ENCODE results near the gene MRPL53. TPM values are rescaled to one million over a fixed set of nuclear protein-coding genes. Genes with fewer than 3 reads are reported as not detected.

MRPL53 gene
- total and polyA plus RNA-seq, 2 experiments from 2014 or later: 7.7 to 65.1 TPM

DNA sequence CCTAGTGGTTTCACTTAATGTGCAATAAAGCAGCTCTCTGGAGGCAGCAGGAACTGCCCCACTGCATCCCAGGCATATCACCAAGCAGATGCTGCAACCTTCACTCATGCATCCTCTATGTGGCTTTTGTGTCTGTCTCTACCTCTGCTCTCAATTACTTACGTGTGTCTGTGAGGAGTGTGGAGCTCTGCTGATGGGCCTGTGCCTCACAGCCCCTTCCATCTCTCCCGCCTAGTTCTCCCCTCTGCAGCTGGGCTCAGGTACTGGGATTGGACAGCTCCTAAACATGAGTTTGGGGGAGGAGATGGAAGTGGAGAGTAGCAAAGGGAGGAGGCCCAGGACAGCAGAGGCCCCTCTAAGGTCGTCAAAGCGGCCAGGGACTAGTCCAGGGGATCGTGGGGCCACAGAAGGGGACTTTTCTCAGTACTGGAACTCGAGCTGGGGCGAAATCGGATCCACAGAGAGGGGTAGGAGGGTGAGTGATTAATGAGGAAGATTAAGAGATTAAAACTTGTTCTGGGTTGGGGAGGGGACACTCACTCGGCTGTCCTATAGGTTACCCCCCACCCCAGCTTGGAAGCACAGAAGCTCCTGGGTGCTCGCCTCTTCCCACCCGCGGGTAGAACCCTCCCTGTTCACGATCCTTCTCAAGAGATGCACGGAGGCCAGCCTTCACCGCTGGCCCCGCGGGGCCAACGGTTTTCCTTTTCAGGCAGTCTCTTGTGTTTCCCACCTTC is 29.0 kb upstream of the MRPL53 start (continued):
- TF ChIP-seq, protein P1, sequence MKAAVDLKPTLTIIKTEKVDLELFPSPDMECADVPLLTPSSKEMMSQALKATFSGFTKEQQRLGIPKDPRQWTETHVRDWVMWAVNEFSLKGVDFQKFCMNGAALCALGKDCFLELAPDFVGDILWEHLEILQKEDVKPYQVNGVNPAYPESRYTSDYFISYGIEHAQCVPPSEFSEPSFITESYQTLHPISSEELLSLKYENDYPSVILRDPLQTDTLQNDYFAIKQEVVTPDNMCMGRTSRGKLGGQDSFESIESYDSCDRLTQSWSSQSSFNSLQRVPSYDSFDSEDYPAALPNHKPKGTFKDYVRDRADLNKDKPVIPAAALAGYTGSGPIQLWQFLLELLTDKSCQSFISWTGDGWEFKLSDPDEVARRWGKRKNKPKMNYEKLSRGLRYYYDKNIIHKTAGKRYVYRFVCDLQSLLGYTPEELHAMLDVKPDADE (IDR thresholded peaks at IDR 0.05): no peak
- TF ChIP-seq EZH2 (IDR thresholded peaks at IDR 0.05; ENCODE audit: low read depth, unreplicated experiment): peak; percentile 83
- TF ChIP-seq ZNF331 (CRISPR knock-in tag; IDR thresholded peaks at IDR 0.05; ENCODE audit: low read depth): no peak
- TF ChIP-seq JUNB (IDR thresholded peaks at IDR 0.05; ENCODE audit: unreplicated experiment): no peak
- TF ChIP-seq, protein P2, sequence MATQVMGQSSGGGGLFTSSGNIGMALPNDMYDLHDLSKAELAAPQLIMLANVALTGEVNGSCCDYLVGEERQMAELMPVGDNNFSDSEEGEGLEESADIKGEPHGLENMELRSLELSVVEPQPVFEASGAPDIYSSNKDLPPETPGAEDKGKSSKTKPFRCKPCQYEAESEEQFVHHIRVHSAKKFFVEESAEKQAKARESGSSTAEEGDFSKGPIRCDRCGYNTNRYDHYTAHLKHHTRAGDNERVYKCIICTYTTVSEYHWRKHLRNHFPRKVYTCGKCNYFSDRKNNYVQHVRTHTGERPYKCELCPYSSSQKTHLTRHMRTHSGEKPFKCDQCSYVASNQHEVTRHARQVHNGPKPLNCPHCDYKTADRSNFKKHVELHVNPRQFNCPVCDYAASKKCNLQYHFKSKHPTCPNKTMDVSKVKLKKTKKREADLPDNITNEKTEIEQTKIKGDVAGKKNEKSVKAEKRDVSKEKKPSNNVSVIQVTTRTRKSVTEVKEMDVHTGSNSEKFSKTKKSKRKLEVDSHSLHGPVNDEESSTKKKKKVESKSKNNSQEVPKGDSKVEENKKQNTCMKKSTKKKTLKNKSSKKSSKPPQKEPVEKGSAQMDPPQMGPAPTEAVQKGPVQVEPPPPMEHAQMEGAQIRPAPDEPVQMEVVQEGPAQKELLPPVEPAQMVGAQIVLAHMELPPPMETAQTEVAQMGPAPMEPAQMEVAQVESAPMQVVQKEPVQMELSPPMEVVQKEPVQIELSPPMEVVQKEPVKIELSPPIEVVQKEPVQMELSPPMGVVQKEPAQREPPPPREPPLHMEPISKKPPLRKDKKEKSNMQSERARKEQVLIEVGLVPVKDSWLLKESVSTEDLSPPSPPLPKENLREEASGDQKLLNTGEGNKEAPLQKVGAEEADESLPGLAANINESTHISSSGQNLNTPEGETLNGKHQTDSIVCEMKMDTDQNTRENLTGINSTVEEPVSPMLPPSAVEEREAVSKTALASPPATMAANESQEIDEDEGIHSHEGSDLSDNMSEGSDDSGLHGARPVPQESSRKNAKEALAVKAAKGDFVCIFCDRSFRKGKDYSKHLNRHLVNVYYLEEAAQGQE (IDR thresholded peaks at IDR 0.05; ENCODE audit: unreplicated experiment): peak; percentile 52

DNA sequence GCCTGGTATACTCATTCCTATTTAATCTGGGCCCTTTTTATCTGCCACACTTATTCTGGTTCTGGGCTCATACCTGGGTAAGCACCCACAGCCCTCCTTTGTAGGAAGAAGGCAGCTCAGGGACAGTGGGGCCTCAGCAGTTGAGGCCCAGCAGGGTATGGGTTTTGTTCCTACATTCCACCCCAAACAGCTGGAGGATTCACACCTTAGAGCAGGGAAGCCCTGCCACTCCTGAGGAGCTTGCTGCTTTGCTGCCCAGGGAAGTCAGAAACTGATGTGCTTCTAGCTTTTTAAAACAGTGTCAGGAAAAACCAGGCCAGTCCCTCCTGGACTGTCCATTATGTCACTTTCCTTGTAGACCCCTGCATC is 28.1 kb upstream of the MRPL53 start:
- H3K27ac ChIP-seq (ENCODE audit: low read depth): no peak overlapping the region
- Mint-ChIP-seq H3K36me3 (ENCODE audit: low read depth) (peaks cover 16% of the 10 kb centered on the region), H3K27ac (no peak overlapping the region), H3K27me3 (ENCODE audit: insufficient read depth, low read depth, poor library complexity) (peaks cover 100% of the 10 kb centered on the region), H3K9me3 (no peaks in the 10 kb centered on the region), H3K4me1 (peaks cover 54% of the 10 kb centered on the region), H3K4me3 (peak overlapping the region; percentile 77; the same call in 1 of the 3 replicates)
- H3K4me2 ChIP-seq: peak overlapping the region; percentile 95; the same call in 1 of the 2 replicates
- peaks cover 51% of the 10 kb centered on the region for H3K4me1 ChIP-seq (ENCODE audit: insufficient read depth)
- no peak for TF ChIP-seq ZNF114 (CRISPR knock-in tag; IDR thresholded peaks at IDR 0.05)
- TF ChIP-seq EZH2 (IDR thresholded peaks at IDR 0.05; ENCODE audit: low read depth, unreplicated experiment): no peak
- TF ChIP-seq, protein P3, sequence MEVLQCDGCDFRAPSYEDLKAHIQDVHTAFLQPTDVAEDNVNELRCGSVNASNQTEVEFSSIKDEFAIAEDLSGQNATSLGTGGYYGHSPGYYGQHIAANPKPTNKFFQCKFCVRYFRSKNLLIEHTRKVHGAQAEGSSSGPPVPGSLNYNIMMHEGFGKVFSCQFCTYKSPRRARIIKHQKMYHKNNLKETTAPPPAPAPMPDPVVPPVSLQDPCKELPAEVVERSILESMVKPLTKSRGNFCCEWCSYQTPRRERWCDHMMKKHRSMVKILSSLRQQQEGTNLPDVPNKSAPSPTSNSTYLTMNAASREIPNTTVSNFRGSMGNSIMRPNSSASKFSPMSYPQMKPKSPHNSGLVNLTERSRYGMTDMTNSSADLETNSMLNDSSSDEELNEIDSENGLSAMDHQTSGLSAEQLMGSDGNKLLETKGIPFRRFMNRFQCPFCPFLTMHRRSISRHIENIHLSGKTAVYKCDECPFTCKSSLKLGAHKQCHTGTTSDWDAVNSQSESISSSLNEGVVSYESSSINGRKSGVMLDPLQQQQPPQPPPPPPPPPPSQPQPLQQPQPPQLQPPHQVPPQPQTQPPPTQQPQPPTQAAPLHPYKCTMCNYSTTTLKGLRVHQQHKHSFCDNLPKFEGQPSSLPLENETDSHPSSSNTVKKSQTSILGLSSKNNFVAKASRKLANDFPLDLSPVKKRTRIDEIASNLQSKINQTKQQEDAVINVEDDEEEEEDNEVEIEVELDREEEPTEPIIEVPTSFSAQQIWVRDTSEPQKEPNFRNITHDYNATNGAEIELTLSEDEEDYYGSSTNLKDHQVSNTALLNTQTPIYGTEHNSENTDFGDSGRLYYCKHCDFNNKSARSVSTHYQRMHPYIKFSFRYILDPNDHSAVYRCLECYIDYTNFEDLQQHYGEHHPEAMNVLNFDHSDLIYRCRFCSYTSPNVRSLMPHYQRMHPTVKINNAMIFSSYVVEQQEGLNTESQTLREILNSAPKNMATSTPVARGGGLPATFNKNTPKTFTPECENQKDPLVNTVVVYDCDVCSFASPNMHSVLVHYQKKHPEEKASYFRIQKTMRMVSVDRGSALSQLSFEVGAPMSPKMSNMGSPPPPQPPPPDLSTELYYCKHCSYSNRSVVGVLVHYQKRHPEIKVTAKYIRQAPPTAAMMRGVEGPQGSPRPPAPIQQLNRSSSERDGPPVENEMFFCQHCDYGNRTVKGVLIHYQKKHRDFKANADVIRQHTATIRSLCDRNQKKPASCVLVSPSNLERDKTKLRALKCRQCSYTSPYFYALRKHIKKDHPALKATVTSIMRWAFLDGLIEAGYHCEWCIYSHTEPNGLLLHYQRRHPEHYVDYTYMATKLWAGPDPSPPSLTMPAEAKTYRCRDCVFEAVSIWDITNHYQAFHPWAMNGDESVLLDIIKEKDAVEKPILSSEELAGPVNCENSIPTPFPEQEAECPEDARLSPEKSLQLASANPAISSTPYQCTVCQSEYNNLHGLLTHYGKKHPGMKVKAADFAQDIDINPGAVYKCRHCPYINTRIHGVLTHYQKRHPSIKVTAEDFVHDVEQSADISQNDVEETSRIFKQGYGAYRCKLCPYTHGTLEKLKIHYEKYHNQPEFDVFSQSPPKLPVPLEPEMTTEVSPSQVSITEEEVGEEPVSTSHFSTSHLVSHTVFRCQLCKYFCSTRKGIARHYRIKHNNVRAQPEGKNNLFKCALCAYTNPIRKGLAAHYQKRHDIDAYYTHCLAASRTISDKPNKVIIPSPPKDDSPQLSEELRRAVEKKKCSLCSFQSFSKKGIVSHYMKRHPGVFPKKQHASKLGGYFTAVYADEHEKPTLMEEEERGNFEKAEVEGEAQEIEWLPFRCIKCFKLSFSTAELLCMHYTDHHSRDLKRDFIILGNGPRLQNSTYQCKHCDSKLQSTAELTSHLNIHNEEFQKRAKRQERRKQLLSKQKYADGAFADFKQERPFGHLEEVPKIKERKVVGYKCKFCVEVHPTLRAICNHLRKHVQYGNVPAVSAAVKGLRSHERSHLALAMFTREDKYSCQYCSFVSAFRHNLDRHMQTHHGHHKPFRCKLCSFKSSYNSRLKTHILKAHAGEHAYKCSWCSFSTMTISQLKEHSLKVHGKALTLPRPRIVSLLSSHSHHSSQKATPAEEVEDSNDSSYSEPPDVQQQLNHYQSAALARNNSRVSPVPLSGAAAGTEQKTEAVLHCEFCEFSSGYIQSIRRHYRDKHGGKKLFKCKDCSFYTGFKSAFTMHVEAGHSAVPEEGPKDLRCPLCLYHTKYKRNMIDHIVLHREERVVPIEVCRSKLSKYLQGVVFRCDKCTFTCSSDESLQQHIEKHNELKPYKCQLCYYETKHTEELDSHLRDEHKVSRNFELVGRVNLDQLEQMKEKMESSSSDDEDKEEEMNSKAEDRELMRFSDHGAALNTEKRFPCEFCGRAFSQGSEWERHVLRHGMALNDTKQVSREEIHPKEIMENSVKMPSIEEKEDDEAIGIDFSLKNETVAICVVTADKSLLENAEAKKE (CRISPR knock-in tag; IDR thresholded peaks at IDR 0.05): no peak
- TF ChIP-seq STAT1 (IDR thresholded peaks at IDR 0.05; ENCODE audit: unreplicated experiment): no peak
- no peak for TF ChIP-seq JUNB (IDR thresholded peaks at IDR 0.05; ENCODE audit: unreplicated experiment)
- peak; percentile 51 for DNase-seq (ENCODE audit: low spot score)
- peaks cover 11% of the 10 kb centered on the region for H4K20me1 ChIP-seq (replicated peaks; ENCODE audit: insufficient read depth)
- peaks cover 6% of the 10 kb centered on the region; the same call in 1 of the 2 replicates for H3K36me3 ChIP-seq (ENCODE audit: insufficient read depth)
- H3F3A ChIP-seq (replicated peaks; ENCODE audit: low read depth): peaks cover 48% of the 10 kb centered on the region
- H3K9me2 ChIP-seq (ENCODE audit: insufficient read depth): no peaks in the 10 kb centered on the region
- no peak for ATAC-seq
- H3K4me3 ChIP-seq: peak overlapping the region; percentile 69; the same call in 1 of the 2 replicates
- H3K27me3 ChIP-seq (ENCODE audit: insufficient read depth): peaks cover 100% of the 10 kb centered on the region
- H2AFZ ChIP-seq: no peak overlapping the region
- no peaks in the 10 kb centered on the region for H3K79me2 ChIP-seq (replicated peaks; ENCODE audit: insufficient read depth)
